A549 treated with AZD9567 at 1 μM for 4 hours (cell line): ENCODE data around the gene RASSF4. TPM values are rescaled to one million over a fixed set of nuclear protein-coding genes. Genes with fewer than 3 reads are reported as not detected.

Experiments used
- total RNA-seq: library from RNA; stranded (reverse); fragments of 200-300 nt; extraction: Qiagen RNA extraction; gene quantifications from 5 replicates; pipeline ENCODE4 v1.2.3, GENCODE V29; 2022; ENCODE audit not compliant: insufficient read depth

Gene RASSF4
- total RNA-seq, result 2.5 to 3.8 TPM (median 2.9 TPM) in 5 replicates

GRCh38 chr10:44959247-44960087, at the start of gene RASSF4:
Gene RASSF4, plus strand, starts transcription at chr10:44959802. Its CDS starts 10,401 bp downstream, at chr10:44970203.

GRCh38 chr10:44911081-44911540, 48.5 kb upstream of the RASSF4 start, which contains the start of gene TMEM72:
Gene TMEM72, plus strand, starts transcription at chr10:44911337. Its CDS starts 176 bp downstream, at chr10:44911513.

GRCh38 chr10:44978570-44979280, 19.1 kb downstream of the RASSF4 start, which contains the start of gene DEPP1:
Gene DEPP1, minus strand, starts transcription at chr10:44978809. Its CDS starts 779 bp downstream, at chr10:44978030.

GRCh38 chr10:45000752-45001380, 41.3 kb downstream of the RASSF4 start, which contains the start of gene ZNF22:
Gene ZNF22, plus strand, starts transcription at chr10:45000923. Its CDS starts 2,446 bp downstream, at chr10:45003369.

Other genes starting within 250 kb of the RASSF4 start
- not detected in 5 replicates for gene TMEM72, start 48.5 kb upstream of the RASSF4 start, total RNA-seq
- gene DEPP1, start 19.0 kb downstream of the RASSF4 start, total RNA-seq, result 0.78 to 1.6 TPM (median 1.4 TPM) in 5 replicates
- gene ZNF22, start 41.1 kb downstream of the RASSF4 start, total RNA-seq, result 5.4 to 6.7 TPM (median 6.5 TPM) in 5 replicates